ENCODE measurements around the gene SHISA5.

DNA sequence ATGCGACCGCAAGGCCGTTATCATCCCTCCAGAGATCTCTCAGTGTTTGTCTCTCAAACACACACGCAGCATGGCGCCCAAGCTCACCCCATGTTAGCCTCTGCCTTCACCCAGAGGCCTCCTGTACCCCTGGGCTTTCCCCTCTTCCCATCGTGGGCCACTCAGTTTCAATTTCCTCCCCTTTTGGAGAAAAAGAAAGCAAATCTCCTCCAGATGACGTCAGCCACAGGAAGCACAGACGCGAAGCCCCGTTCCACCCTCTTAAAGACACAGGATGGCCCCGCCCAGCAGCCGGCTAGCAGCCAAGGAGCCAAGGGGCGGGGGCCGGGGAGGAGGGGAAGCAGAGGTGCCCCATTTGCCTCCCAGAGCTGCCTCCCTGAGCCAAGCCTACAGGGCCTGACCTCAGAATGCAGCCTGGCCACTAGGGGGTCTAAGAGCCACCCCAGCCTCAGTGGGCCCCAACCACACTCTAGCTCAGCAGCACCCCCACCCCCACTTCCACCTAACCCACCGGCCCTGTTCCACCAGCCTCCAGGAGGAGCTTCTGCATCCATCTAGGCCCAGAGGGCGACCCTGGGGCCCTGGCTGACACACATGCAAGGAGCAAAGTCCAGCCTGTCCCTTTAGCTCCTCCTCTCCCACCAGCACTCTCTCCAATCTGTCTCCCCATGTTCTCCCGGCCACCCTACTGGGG lies 30.9 kb downstream of the SHISA5 start:
- TF ChIP-seq, protein P1, sequence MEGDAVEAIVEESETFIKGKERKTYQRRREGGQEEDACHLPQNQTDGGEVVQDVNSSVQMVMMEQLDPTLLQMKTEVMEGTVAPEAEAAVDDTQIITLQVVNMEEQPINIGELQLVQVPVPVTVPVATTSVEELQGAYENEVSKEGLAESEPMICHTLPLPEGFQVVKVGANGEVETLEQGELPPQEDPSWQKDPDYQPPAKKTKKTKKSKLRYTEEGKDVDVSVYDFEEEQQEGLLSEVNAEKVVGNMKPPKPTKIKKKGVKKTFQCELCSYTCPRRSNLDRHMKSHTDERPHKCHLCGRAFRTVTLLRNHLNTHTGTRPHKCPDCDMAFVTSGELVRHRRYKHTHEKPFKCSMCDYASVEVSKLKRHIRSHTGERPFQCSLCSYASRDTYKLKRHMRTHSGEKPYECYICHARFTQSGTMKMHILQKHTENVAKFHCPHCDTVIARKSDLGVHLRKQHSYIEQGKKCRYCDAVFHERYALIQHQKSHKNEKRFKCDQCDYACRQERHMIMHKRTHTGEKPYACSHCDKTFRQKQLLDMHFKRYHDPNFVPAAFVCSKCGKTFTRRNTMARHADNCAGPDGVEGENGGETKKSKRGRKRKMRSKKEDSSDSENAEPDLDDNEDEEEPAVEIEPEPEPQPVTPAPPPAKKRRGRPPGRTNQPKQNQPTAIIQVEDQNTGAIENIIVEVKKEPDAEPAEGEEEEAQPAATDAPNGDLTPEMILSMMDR (IDR thresholded peaks at IDR 0.05; ENCODE audit: low read depth, low read length, missing input control) = no peak
- TF ChIP-seq JUND (IDR thresholded peaks at IDR 0.05) = peak; percentile 92 to 96
- peak in 1 of 2 donors; percentile 74 for TF ChIP-seq GABPA (IDR thresholded peaks at IDR 0.05 in 1 of 2, conservative IDR thresholded peaks at IDR 0.05 in 1 of 2)
